ENCODE results near the gene DISP3.
A peak's percentile ranks its signal among the peaks of the same experiment; 100 is the strongest.

DISP3 gene

DNA sequence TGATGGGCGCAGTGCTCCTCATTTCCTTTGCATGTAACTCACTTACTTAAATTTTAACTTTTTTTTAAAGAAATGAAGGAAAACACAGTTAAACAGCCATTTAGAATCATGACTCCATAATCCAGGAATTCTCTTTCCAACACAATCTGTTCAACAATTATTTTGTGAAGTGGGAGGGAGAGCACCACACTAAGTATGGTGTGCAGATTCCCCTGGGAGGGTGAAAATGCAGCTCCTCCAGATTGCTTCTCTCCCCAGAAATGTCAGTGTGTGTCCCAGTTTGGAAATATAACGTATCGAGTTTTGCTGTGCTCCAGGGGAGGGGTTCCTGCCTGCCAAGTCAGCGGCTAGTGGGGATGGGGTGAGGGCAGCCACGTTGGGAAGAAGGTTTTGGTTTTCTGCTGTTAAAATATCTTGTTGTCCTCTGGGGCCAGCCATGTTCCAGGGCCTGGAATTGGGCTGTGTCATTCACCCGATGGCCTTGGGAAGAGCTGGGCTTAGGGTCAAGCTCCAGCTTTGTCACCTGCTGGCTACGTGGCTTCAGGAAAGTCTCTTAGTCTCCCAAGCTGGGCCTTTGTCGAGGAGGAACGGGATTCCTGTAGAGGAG, 17.3 kb upstream of the DISP3 start:
- no peak for DNase-seq

DNA sequence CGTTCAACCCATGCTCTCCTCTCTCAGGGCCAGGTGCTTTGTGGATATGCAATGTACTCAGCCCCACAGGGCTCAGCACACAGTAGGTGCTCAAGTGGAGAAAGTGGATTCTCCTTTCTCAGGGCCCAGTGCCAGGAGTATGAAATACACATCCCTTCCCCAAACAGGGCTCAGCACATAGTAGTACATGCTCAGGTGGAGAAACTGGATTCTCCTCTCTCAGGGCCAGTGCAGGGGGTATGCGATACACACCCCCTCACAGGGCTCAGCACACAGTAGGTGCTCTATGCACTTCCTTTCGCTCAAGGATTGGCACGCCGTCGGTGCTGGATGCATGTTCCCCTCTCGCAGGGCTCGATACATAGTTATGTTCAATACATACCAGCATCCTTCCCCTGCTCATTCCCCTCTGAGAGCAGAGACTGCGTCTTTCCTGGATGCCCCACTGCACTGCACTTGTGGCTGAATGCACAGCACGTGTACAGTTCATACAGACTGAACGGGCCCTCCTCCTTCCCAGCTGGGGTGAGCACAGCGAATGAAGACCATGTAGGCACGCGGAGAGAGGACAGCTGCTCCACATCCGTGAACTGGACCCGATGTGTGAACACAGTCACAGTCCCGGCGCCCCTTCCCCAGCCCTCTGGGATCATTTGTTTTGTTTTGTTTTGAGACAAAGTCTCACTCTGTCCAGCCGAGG, 16.6 kb upstream of the DISP3 start:
- DNase-seq = no peak

DNA sequence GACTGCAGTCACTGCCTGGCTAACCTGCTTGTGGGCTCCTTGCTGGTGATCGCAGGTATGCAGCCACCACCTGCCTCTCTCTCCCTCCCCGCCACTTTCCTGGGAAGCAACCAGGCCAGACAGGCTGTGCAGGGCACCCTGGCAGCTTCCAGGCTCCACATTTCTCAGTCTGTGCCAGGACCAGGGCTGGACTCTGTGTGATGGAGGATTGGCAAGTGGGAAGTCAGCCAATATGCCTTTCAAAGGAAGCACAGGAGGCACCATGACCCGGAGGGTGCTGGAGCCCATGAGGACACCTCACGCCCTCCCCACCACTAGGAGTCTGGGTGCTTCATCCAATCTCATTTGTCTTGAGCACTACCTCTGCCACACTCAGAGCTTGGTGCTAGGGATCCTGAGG, 15.8 kb upstream of the DISP3 start:
- DNase-seq = no peak

DNA sequence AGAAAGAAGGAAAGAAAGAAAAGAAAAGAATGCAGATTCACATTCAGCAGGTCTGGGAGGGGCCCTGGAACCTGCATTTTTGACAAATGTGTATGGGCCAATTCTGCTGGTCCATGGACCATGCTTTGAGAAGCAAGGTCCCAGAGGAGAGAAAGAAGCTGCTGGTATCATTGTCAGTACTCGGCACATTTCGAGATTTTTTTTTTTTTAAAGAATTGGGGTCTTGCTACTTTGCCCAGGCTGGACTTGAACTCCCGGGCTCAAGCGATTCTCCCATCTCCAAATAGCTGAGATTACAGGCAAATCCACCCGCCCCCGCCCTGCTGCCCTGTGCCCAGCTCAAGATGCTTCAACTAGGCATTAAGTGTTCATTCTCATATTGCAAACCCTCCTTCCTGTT, 13.6 kb upstream of the DISP3 start:
- no peak for DNase-seq

DNA sequence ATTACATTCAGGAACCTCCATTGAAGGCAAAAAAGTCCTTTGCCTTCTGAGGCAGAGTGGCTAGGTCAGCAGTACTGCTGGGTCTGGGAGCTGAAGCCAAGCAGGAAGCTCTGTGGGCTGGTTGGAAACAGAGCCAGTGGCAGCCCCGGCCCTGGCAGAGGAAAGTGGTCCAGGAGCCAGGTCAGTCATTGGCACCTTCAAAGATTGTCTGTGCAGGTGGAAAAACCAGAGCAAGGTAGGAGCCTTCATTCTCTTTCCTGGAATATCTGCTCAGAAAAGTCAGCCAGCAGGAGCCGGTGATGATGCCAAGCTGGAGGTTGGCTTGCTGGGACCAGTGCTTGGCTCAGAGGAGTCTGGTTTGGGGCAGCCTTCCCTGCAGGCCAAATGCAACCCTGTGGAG, 12.5 kb upstream of the DISP3 start:
- DNase-seq = no peak

DNA sequence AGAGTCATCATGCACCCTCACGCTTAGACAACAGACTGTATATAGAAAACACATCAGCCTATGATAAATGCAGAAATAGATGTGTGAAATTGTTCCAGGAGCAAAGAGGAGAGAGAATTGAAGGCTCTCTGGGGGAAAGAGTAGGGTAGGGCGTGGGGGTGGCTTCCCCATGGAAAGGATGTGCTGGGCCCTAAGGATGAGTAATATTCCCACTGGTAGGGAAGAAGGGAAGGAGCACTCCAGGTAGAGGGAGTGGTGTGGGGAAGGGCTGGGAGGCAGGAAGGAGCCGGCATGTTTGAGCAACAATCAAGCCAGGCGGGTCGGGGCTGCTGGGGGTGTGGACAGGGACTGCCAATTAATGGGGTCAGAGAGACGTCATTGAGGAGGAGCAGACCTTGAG, 10.1 kb upstream of the DISP3 start:
- no peak for DNase-seq

DNA sequence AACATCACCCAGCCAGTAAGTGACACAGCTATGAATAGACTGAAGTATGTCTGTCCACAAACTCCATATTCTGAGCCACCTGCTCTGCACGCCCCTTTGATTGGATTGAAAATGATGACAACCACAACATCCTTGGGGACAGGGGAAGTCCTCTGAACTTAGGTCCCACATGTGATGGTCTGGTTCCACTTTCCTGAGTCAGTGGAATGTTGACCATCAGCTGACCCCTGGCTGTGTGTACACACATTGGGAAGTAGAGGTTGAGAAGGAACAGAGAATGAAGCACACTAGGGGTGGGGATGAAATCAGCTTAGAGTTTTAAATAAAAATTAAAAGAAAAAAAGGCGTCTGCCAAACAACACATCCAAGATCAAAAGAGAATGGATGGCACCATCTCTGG, 8.0 kb upstream of the DISP3 start:
- DNase-seq = no peak

DNA sequence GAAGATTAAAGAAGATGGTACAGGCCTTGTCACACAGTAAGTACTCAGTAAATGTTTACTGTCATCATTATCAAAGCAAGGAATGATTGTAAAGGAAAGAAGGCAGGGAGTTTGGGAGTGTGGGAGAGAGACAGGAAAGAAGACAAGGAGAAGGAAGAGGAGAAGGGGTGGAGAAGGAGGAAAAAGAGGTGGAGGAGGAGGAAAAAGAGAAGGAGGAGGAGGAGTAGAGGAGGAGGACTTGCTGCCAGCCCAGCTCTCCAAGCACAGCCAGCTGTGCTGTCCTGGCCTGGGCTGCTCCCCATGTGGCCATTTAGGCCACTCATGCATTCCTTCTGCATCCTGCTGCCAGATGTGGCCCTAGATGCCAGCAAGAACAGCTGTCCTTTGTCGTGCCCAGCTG, 7.5 kb upstream of the DISP3 start:
- no peak for DNase-seq

DNA sequence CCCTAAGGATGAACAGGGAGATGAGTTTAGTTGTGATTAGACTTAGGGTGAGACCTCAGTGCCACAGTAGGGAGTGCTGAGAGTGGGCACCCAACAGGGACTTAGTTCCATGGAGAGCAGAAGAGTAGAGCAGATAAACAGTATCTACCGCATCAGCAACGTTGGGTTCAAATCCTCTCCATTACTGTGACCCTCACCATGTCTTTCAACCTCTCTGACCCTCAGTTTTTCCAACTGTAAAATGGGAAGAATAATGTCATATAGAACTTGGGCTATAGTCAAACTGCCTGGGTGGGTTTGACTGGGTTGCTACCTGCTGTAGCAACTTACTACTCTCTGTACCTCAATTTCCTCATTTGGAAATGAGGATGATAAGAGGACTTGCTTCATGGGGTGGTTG, 6.7 kb upstream of the DISP3 start:
- DNase-seq = no peak

DNA sequence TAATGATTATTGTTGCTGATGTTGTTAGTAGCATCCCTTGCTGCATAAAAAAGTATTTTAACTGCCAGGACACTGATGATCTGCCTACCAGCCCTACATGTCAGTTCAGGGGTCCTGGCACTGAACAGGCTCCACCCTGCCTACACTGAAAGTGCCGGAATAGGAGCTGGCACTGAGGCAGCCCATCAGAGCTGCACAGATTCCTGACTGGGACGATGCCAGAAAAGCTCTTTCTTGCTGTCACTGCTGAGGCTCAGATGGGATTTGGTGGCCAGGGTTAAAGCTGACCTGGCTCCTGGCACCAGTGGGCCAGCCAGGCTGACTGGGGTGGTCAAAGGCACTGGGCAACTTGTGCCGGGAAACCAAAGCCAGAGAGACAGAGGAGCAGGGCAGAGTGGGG, 6.2 kb upstream of the DISP3 start:
- no peak for DNase-seq

DNA sequence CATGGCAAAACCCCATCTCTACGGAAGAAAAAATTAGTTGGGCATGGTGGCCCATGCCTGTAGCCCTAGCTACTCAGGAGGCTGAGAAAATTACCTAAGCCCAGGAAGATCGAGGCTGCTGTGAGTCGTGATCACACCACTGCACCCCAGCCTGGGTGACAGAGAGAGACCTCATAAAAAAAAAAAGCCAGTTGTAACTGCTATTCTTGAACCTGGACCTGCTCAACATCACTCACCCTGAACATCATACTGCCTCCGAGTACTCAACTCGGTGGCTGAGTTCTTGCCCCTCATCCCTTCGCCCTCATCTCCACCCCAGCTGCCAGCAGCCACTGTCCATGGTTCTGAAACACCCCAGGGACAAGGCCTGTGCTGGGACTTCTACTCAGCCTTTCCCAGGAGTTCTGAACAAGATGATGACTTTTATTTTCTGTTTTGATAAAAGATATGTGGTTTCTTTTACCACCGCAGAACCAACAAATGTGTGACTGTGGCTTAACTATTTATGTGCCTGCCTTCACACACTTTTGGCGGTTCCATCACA, 5.4 kb upstream of the DISP3 start:
- peak; percentile 12 for DNase-seq

DNA sequence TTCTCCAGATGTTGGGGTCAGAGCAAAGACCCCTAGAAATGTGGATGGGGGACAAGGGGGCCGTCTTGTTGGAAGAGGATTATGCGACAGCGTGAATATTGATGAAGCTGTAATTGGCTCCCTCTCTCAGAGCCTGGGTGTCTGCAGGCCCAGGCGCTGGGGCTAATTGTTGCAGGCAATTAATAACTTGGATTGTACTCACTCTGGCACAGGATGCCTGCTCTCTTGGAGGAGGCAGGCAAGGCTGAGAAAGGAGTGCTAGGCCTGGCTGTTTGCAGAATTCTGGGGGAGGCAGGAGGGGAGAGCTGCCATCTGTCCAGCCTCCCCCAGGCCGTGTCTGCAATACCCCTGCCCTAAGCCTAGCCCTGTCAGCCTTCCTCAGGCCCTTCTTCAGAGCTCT, 4.1 kb upstream of the DISP3 start:
- DNase-seq = no peak

DNA sequence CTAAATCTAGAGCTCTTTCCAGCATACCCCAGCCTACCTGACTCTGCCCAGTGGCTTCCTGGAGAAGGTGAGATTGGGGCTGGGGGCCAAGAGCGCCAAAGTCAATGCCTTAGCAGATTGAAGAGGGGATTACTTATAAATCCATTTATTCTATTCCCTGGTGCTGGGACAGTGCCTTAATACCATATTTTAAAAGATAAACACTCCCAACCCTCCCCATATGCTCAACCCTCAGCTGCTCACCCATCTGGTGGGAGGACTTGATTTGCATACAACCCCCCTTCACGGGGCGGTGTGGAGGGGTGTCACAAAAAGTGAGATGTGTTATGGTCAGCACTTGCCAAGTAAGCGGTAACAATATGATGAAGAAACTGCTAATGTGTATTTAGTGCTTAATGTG, 3.2 kb upstream of the DISP3 start:
- no peak for DNase-seq

DNA sequence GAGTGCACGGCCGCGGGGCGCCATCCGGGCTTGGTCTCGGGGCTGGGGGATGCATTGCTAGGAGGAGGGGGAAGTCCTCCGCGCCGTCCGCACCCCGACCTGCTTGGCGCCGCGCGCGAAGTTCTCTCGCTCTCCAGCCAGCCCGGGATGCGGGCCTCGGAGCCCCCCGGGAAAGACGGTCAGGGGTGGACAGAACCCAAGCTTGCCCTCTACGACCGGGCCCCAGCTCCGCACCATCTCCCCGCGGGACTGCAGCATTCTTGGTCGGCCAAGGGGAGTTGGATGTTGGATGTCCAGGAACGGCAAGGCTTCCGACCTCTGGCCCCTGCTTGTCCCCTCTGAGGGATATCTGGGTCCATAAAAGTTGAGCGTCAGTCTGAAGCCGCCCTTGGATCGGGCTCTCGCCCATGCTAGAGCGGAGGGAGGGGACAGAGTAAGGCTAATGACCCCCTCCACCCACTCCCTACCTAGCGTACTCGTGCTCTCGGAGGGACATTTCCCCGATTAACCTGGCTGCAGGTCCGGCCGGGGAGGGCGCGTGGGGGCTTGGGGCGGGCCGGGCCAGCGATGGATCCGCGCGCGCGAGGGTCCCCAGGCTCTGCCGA, 522 bp downstream of the DISP3 start:
- no peak for DNase-seq

DNA sequence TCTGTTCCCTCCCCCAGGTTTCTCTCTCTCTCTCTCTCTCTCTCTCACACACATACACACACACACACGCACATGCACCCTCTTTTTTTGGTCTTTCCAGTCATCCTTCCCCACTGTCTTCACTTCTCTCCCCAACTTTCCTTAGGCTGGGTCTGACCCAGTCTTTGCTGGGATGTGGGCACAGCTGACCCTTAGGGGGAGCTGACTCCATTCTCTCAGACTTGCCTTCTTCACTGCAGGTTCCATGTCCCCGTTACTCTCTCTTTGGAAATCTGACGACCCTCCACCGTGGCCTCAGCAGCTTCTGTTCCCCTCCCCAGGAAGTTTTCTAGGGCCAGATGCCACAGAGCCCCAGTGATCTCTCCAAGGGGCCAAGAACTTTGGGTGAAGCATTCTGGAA, 2.1 kb downstream of the DISP3 start:
- DNase-seq = no peak

DNA sequence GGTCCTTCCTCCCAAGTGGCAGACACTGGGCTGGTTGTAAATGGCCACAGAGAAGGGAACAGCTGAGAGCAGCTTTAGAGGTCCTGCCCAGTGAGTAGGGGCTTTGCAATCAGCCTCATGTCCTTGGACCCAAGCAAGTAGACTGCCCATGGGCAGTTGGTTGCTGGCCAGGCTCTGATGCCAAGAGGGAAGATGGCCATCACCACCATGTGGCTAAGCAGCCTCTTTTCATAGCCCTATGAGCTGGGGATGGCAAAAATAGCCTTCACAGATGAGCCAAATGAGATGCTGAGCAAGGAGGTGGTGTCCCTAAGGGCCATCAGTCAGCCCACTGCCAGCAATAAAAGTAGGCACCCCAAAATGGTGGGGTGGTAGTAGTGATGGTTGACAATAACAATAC, 3.2 kb downstream of the DISP3 start:
- no peak for DNase-seq

DNA sequence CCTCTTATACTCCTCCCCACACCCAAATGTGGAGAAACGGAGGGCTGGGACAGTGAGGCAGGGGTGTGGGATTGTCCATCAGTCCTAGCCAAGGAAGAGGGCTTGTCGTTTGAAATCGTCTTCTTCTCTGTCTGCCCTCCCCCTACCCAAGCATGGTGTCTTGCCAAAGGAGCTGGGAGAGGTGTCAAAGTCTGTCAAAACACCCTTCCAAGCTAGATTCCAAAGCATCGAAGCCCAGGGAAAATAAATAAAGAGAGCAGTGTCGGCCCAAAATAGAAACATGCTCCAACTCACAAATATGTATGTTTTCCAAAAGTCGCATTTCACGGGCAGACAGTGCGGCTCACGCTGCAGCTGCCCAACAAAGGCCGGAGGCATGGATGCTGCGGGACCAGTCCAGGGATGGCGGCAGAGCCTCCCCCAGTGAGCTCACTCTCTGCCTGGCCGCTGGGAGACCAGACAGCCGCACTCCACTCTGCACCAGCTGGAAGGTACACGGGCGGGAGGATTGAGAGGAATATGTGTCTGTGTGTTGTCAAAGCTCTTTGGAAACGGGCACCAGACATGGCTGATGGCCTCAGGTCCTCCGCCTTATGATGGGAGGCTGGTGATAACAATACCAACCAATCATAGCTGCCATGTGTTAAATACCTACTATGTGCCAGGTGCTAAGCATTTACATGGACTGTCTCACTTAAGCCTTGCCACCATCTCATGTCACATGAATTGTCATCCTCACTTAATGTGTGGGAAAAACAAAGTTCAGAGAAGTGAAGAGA, 3.9 kb downstream of the DISP3 start:
- no peak for DNase-seq

DNA sequence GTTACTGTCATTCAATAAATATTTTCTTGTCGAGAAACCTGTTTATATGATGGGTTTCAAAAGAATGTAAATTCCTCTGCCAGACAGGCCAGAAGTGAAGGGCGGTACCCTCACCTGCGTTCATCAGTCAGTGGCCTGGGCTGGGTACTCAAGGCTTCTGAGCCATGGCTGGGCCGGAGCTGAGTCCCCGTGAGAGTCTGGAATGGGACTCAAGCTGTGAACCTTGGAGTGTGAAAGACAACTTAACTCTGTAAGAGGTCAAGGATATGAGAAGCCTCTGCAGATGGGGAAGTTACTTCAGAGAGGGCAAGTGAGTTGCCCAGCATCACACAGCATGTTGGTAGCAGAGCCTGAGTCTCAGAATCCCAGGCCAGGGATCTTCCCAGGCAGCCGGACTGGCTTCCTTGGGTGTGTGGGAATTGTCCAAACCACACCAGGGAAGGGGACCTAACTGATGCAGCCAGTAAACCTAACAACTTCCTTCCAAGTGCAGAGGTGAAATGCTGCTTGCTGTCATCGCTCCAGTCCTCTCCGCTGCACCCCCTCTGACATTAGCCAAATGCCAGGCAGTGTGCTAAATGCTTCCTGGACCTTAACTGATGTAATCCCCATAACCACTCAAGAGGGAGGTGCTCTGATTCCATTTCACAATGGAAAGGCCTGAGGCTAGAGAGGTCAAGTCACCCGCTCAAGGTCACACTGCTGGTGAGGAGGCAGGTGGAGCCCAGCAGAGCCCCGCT, 4.8 kb downstream of the DISP3 start:
- DNase-seq = no peak

DNA sequence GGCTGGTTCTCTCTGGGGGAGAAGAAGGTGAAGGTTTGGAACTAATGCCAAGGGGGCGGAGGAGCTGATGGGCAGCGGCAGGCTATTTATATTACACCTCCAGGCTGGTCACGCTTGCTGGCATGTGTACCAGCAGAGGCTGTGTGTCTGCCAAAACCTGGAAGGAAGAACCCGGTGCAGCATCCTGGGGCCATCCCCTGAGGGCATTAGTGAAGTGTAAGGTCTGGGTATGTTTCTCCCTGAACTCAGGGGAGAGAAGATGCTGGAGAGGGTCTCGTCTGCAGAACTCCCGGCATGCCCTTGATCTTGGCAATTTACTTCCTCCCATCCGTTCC, 5.3 kb downstream of the DISP3 start:
- DNase-seq = no peak

DNA sequence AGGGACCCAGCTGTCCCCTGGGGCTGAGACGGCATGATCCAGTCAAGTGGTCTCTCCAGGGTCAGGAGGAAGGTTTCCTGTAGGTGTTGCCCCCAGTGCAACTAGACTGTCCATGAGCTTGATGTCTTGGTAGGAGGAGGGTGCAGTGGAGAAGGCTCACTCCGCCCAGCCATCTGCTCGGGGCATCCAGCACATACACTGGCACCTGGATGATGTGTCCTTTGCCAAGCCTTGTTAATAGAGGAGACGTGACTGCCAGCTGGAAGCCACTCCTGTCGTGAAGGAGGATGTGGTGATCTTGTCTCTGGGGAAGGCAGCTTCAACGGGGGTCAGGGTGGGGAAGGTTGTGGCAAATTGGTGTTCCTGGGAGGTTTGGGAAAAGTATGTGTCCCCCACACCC, 6.2 kb downstream of the DISP3 start:
- no peak for DNase-seq

DNA sequence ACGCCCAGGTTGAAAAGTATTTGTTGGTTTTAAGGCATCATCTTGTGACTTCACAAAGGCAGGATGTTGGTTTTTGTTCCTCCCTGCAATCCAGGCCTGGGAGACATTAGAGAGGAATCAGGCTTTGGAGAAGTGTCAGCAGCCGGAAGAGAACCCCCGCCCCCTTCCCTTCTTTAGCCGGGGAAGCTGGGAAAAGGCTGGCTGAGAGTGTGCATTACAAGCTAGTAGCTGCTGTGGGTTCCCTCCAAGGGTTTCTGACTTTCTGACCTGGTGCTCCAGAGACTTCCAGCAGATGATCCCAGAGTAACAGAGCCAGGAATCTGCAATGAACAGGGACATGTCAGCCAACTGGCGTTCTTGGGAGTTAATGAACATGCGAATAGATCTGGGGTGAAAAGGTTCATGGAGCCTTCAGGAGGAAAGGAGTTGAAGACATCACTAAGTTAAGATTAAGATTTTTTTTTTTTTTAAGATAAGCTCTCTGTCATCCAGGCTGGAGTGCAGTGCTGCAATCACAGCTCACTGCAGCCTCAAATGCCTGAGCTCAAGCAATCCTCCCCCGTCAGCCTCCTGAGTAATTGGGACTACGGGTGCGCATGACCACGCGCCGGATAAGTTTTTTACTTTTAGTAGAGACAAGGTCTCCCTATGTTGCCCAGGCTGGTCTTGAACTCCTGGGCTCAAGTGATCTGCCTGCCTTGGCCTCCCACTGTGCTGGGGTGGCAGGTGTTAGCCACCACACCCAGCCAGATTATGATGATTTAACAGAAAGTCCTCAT, 7.5 kb downstream of the DISP3 start:
- DNase-seq = no peak

DNA sequence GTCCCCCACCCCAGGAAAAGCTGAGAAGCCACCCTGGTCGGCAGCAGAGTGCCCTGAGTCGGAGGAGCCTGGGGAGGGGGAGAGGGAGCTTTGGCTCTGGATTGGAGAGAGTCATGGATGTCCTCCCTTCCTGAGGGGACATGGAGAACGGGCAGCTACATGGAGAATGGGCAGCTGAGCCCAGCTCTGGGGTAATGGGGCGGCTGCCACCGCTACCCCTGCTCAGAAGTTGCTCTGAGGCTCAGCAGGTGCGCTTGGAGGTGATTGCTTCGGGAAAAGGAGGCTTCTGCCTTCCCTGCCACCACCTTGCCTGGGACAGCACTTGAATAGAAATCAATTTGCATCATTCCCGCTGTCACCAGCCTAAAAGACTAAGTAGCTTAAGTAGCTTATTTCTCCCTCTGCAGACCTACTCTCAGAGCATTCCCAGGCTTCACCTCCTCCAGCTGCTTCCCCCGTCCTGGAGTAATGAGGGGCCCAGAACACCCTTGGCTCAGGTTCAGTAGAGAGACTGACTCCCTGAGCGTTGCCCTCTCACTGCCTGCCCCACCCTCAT, 8.3 kb downstream of the DISP3 start:
- DNase-seq = no peak

Data from fibroblast of skin of abdomen (primary cell).